ENCODE results near the gene HSBP1.

DNA sequence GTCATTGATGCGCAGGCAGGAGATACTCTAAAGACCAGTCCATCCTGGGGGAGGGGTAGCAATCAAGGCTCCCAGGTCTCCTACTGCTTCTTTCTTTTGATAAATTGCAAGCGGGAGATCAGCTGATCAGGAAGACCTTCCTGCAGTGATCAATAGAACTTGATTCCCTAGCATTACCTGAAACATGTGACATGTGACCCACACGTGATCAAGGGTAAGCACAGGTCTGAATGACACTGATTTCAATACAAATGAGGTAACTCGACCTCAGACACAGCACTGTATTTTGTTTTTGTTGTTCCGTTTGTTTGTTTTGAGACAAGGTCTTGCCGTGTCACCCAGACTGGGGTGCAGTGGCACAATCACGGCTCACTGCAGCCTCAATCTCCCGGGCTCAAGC is 51.5 kb downstream of the HSBP1 start:
- TF ChIP-seq, protein P1, sequence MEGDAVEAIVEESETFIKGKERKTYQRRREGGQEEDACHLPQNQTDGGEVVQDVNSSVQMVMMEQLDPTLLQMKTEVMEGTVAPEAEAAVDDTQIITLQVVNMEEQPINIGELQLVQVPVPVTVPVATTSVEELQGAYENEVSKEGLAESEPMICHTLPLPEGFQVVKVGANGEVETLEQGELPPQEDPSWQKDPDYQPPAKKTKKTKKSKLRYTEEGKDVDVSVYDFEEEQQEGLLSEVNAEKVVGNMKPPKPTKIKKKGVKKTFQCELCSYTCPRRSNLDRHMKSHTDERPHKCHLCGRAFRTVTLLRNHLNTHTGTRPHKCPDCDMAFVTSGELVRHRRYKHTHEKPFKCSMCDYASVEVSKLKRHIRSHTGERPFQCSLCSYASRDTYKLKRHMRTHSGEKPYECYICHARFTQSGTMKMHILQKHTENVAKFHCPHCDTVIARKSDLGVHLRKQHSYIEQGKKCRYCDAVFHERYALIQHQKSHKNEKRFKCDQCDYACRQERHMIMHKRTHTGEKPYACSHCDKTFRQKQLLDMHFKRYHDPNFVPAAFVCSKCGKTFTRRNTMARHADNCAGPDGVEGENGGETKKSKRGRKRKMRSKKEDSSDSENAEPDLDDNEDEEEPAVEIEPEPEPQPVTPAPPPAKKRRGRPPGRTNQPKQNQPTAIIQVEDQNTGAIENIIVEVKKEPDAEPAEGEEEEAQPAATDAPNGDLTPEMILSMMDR (IDR thresholded peaks at IDR 0.05; ENCODE audit: low read length) = no peak
- TF ChIP-seq EZH2 (IDR thresholded peaks at IDR 0.05; ENCODE audit: borderline replicate concordance, low read length) = no peak

Data from OCI-LY1 (cell line).